GM23248 (cell line): Measurements from ENCODE around the gene ESR2. TPM values are rescaled to one million over a fixed set of nuclear protein-coding genes. Genes with fewer than 3 reads are reported as not detected.
"Not testable (repeated sequence)": the region's sequence is repeated elsewhere in the genome, so short reads cannot be mapped to it uniquely, and the experiment has no call there.

Experiments used
- DNase-seq: peaks from one replicate; pipeline ENCODE4 v3.0.0-alpha.2; 2015
- H2AFZ ChIP-seq: fragments of 200-600 bp; sonication (generic); 2 replicates; pipeline ENCODE4 v1.6.1; 2016; ENCODE audit warnings: antibody characterized with exemption
- H3F3A ChIP-seq: fragments of 200-600 bp; sonication (generic); 2 replicates; pipeline ENCODE4 v1.6.1; 2016; ENCODE audit warnings: mild to moderate bottlenecking, antibody characterized with exemption, mixed run types; ENCODE audit not compliant: insufficient read depth
- H3K27ac ChIP-seq: fragments of 200-600 bp; sonication (generic); 2 replicates; pipeline ENCODE4 v1.5.1; 2016; ENCODE audit warnings: mild to moderate bottlenecking
- H3K27me3 ChIP-seq: fragments of 200-600 bp; sonication (generic); replicated peaks from 2 replicates; pipeline ENCODE4 v1.6.1; 2016; ENCODE audit warnings: mild to moderate bottlenecking; ENCODE audit not compliant: insufficient read depth
- H3K36me3 ChIP-seq: fragments of 200-600 bp; sonication (generic); 2 replicates; pipeline ENCODE4 v1.6.1; 2016; ENCODE audit warnings: low read depth, mild to moderate bottlenecking
- H3K4me1 ChIP-seq: fragments of 200-600 bp; sonication (generic); 2 replicates; pipeline ENCODE4 v1.6.1; 2016; ENCODE audit warnings: mild to moderate bottlenecking; ENCODE audit not compliant: insufficient read depth
- H3K4me2 ChIP-seq: fragments of 200-600 bp; sonication (generic); one replicate; pipeline ENCODE4 v1.6.1; 2016; ENCODE audit warnings: mild to moderate bottlenecking; ENCODE audit not compliant: unreplicated experiment
- H3K4me3 ChIP-seq: fragments of 200-600 bp; sonication (generic); 2 replicates; pipeline ENCODE4 v1.5.1; 2016; ENCODE audit warnings: mild to moderate bottlenecking
- H3K79me2 ChIP-seq: fragments of 200-600 bp; sonication (generic); 2 replicates; pipeline ENCODE4 v1.6.1; 2016; ENCODE audit warnings: mild to moderate bottlenecking; ENCODE audit not compliant: insufficient read depth
- H3K9ac ChIP-seq: fragments of 200-600 bp; sonication (generic); 2 replicates; pipeline ENCODE4 v1.6.1; 2016; ENCODE audit warnings: mild to moderate bottlenecking
- H3K9me2 ChIP-seq: fragments of 200-600 bp; sonication (generic); 2 replicates; pipeline ENCODE4 v1.6.1; 2016; ENCODE audit warnings: mixed run types, mild to moderate bottlenecking, moderate library complexity; ENCODE audit not compliant: insufficient read depth
- H3K9me3 ChIP-seq: fragments of 200-600 bp; sonication (generic); one replicate; pipeline ENCODE4 v1.6.1; 2017; ENCODE audit warnings: low read depth
- H4K20me1 ChIP-seq: fragments of 200-600 bp; sonication (generic); 2 replicates; pipeline ENCODE4 v1.6.0; 2016; ENCODE audit not compliant: insufficient read depth
- EZH2 ChIP-seq: fragments of 200-600 bp; sonication (generic); IDR thresholded peaks from 2 replicates; pipeline ENCODE4 v1.6.1; 2018; ENCODE audit warnings: antibody characterized with exemption, mild to moderate bottlenecking; ENCODE audit not compliant: insufficient read depth, poor library complexity, severe bottlenecking
- EZH2phosphoT487 ChIP-seq: fragments of 200-600 bp; sonication (generic); IDR thresholded peaks from 2 replicates; pipeline ENCODE4 v1.6.1; 2018; ENCODE audit warnings: antibody characterized with exemption, moderate library complexity, mild to moderate bottlenecking, low read depth; ENCODE audit not compliant: insufficient read depth
- WGBS, 2 experiments: methylation state at CpG; one replicate each; pipeline ENCODE4 v1.1.6; 2015 to 2017; ENCODE audit warnings: low lambda C conversion rate in 2 of 2, low coverage in 1 of 2; ENCODE audit errors: missing lambda C conversion rate in 2 of 2; 5-methylcytosine and 5-hydroxymethylcytosine counted together
- in situ Hi-C: fragments of 300-500 bp; cut with MboI; formaldehyde crosslinking; loops from 2 replicates; pipeline ENCODE4 v1.15.0; 2020
- microRNA counts: library from miRNA; unstranded; fragments of <30 nt; microRNA quantifications from one replicate; lab custom pipeline; 2016
- microRNA-seq: library from miRNA; unstranded; fragments of <30 nt; microRNA quantifications from one replicate; pipeline ENCODE4, GENCODE V29; 2016; ENCODE audit warnings: borderline number of aligned reads
- polyA plus RNA-seq: library from polyadenylated mRNA; unstranded; fragments of >200 nt; fragmentation: Nextera tagmentation; extraction: Ambion mirVana; gene quantifications from 2 replicates; pipeline ENCODE4 v1.2.1, GENCODE V29; 2016
- small RNA-seq: library from RNA; depleted of rRNA; stranded (forward); fragments of <200 nt; gene quantifications from one replicate; pipeline ENCODE3, GENCODE V24; 2014; ENCODE audit warnings: low read depth, low replicate concordance
- total RNA-seq: library from RNA; depleted of rRNA; stranded (reverse); fragments of >200 nt; shearing (Covaris generic); gene quantifications from 2 replicates; pipeline ENCODE4 v1.2.3, GENCODE V29; 2014; rRNA removed

Gene ESR2
- total and polyA plus RNA-seq, 2 experiments from 2014 or later = not detected

DNA sequence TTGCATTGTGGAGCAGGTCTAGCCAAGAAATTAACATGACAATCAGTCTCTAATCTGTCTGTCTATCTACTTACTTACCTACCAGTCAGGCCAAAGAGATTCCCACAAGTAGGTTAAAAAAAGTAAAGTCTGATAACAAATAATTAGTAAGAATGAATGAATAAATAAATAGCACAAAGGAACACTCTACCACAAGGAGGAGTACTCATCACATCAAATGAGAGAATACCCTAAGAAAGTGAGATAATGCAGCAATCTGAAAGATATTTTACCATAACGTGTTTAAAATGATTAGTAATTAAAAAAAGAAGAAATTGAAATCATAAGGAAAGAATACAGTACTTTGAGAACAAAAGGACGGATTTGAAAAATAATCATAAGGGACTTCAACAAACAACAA, 254.1 kb downstream of the ESR2 start:
- H3K9ac ChIP-seq = no peak overlapping the region

GRCh38 chr14:64038841-64039542, 255.2 kb downstream of the ESR2 start:
- WGBS, 2 experiments = 87 to 91% methylated on average over 4 to 5 of the region's 5 CpGs
- no peaks in the 10 kb centered on the region for H3K79me2 ChIP-seq

More for the DNA sequence above, 254.1 kb downstream of the ESR2 start:
- in situ Hi-C loops = no loop called here
- Histone ChIP-seq H3K27ac (no peak overlapping the region), H3K4me3 (no peak overlapping the region), H3K4me1 (peaks cover 4% of the 10 kb centered on the region; the same call in 1 of the 2 replicates), H3K4me2 (no peak overlapping the region), H4K20me1 (no peaks in the 10 kb centered on the region), H3K9me3 (no peaks in the 10 kb centered on the region), H3K27me3 (no peaks in the 10 kb centered on the region), H3F3A (no peaks in the 10 kb centered on the region), H2AFZ (no peak overlapping the region), H3K36me3 (no peaks in the 10 kb centered on the region), H3K9me2 (no peaks in the 10 kb centered on the region), H3K79me2 (no peaks in the 10 kb centered on the region)
- TF ChIP-seq EZH2 (no peak), EZH2phosphoT487 (no peak)
- peak; percentile 9 for DNase-seq
- 82 to 89% methylated on average over 2 of the region's 2 CpGs for WGBS, 2 experiments

DNA sequence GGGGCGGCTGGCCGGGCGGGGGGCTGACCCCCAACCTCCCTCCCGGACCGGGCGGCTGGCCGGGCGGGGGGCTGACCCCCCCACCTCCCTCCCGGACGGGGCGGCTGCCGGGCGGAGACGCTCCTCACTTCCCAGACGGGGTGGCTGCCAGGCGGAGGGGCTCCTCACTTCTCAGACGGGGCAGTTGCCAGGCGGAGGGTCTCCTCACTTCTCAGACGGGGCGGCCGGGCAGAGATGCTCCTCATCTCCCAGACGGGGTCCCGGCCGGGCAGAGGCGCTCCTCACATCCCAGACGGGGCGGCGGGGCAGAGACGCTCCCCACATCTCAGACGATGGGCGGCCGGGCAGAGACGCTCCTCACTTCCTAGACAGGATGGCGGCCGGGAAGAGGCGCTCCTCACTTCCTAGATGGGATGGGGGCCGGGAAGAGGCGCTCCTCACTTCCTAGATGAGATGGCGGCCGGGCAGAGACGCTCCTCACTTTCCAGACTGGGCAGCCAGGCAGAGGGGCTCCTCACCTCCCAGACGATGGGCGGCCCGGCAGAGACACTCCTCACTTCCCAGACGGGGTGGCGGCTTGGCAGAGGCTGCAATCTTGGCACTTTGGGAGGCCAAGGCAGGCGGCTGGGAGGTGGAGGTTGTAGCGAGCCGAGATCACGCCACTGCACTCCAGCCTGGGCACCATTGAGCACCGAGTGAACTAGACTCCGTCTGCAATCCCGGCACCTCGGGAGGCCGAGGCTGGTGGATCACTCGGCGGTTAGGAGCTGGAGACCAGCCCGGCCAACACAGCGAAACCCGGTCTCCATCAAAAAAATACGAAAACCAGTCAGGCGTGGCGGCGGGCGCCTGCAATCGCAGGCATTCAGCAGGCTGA, 256.1 kb downstream of the ESR2 start:
- H3K27me3 ChIP-seq, in situ Hi-C loops, H3K36me3 ChIP-seq, H4K20me1 ChIP-seq, H3F3A ChIP-seq, H3K27ac ChIP-seq, H3K9me2 ChIP-seq, H3K9ac ChIP-seq, H3K9me3 ChIP-seq, H3K79me2 ChIP-seq, H3K4me2 ChIP-seq, DNase-seq, H2AFZ ChIP-seq, H3K4me3 ChIP-seq, H3K4me1 ChIP-seq: not testable (repeated sequence)
- 96% methylated on average over 18 to 58 of the region's 66 CpGs for WGBS, 2 experiments

More at GRCh38 chr14:64038841-64039542, 255.2 kb downstream of the ESR2 start:
- Histone ChIP-seq H3K9me2 (no peaks in the 10 kb centered on the region), H3K4me2 (no peak overlapping the region), H3K4me3 (no peak overlapping the region), H3F3A (no peaks in the 10 kb centered on the region), H4K20me1 (no peaks in the 10 kb centered on the region), H3K9ac (no peak overlapping the region), H3K36me3 (no peaks in the 10 kb centered on the region), H3K9me3 (no peaks in the 10 kb centered on the region), H3K27ac (no peak overlapping the region), H3K27me3 (no peaks in the 10 kb centered on the region), H2AFZ (0 out of 2 replicates have a peak overlapping the region, but pooled peaks have one; percentile 7), H3K4me1 (peaks cover 7% of the 10 kb centered on the region; the same call in 1 of the 2 replicates)
- in situ Hi-C loops = no loop called here
- no peak for TF ChIP-seq EZH2
- peak; percentile 75 for DNase-seq

- H4K20me1 ChIP-seq = no peaks in the 10 kb centered on the region
- peaks cover 7% of the 10 kb centered on the region; the same call in 1 of the 2 replicates for H3K4me1 ChIP-seq
- TF ChIP-seq EZH2phosphoT487 (no peak), EZH2 (no peak)
- H3K27ac ChIP-seq = no peak overlapping the region
- H3K9me3 ChIP-seq = no peaks in the 10 kb centered on the region
- H3K9ac ChIP-seq = no peak overlapping the region
- H3K79me2 ChIP-seq = no peaks in the 10 kb centered on the region
- no peak overlapping the region for H3K4me2 ChIP-seq
- no peaks in the 10 kb centered on the region for H3F3A ChIP-seq
- H3K36me3 ChIP-seq = no peaks in the 10 kb centered on the region
- no peaks in the 10 kb centered on the region for H3K9me2 ChIP-seq
- in situ Hi-C loops = no loop called here
- peak; percentile 59 for DNase-seq
- WGBS, 2 experiments = 90 to 100% methylated on average over 1 of the region's 1 CpG
- H3K27me3 ChIP-seq = no peaks in the 10 kb centered on the region
- H2AFZ ChIP-seq = no peak overlapping the region
- no peak overlapping the region for H3K4me3 ChIP-seq
Measured at GRCh38 chr14:64035143-64035542, 259.0 kb downstream of the ESR2 start.

MicroRNA genes within 50 kb of the gene (microRNA counts, 767-probe panel; counts per million panel counts)
- microRNA hsa-miR-548h-5p (lab: Ali Mortazavi, UCI) = 447 counts per million, percentile 86 among the panel's probes with 10 or more counts

Small RNA genes lying within 50 kb of the gene (microRNA-seq; reads per million reads assigned to microRNA genes)
- gene MIR548H1 = not detected

Small RNA genes lying within 50 kb of the gene (small RNA-seq; reads per million reads assigned to genes)
- gene MIR548H1 = not detected

Other genes starting within 250 kb of the ESR2 start
- 23.4 and 24.1 TPM in 2 replicates for gene MTHFD1, start 94.0 kb upstream of the ESR2 start, total RNA-seq
- 45.6 and 52.9 TPM in 2 replicates for gene MTHFD1, start 94.0 kb upstream of the ESR2 start, polyA plus RNA-seq
- gene AKAP5, start 171.1 kb upstream of the ESR2 start, total RNA-seq = 0.22 and 0.89 TPM in 2 replicates
- 0.08 and 0.19 TPM in 2 replicates for gene AKAP5, start 171.1 kb upstream of the ESR2 start, polyA plus RNA-seq
- 3.6 and 7.0 TPM in 2 replicates for gene ZBTB25, start 209.5 kb upstream of the ESR2 start, total RNA-seq
- 8.0 and 12.5 TPM in 2 replicates for gene ZBTB25, start 209.5 kb upstream of the ESR2 start, polyA plus RNA-seq
- gene ZBTB1, start 210.4 kb upstream of the ESR2 start, total RNA-seq = 46.9 and 60.0 TPM in 2 replicates
- gene ZBTB1, start 210.4 kb upstream of the ESR2 start, polyA plus RNA-seq = 37.5 and 39.1 TPM in 2 replicates
- gene HSPA2, start 246.4 kb upstream of the ESR2 start, total RNA-seq = 28.1 and 28.9 TPM in 2 replicates
- gene HSPA2, start 246.4 kb upstream of the ESR2 start, polyA plus RNA-seq = 29.3 and 31.4 TPM in 2 replicates